Measurements from ENCODE around the gene GRHL1.
"Not testable (repeated sequence)": the region's sequence is repeated elsewhere in the genome, so short reads cannot be mapped to it uniquely, and the experiment has no call there.

The GRHL1 gene

GRCh38 chr2:10007435-10007834, 55.9 kb downstream of the GRHL1 start:
- DNase-seq: peak in 1 of 10 donors; percentile 27
- intact Hi-C loops (cut with DNase I): no loop called here

GRCh38 chr2:10007921-10008808, 56.7 kb downstream of the GRHL1 start:
- DNase-seq: peak in 2 of 10 donors; percentile 65 to 67
- intact Hi-C loops (cut with DNase I): no loop called here

- DNase-seq: peak in 1 of 10 donors; percentile 26
- intact Hi-C loops (cut with DNase I): no loop called here
Measured at GRCh38 chr2:10008809-10009176, 57.3 kb downstream of the GRHL1 start.

- DNase-seq: peak in 3 of 10 donors; percentile 62 to 80 (median 79)
- intact Hi-C loops (cut with DNase I): no loop called here
Measured at GRCh38 chr2:10009271-10009810, 57.8 kb downstream of the GRHL1 start.

- peak in 5 of 10 donors; percentile 5 to 84 (median 80) for DNase-seq
- intact Hi-C loops (cut with DNase I): no loop called here
Measured at GRCh38 chr2:10009811-10010781, 58.6 kb downstream of the GRHL1 start.

- intact Hi-C loops (cut with DNase I): not testable (repeated sequence)
- DNase-seq: peak in 2 of 10 donors; percentile 84 to 85
Measured at GRCh38 chr2:10010861-10011605, 59.5 kb downstream of the GRHL1 start.

GRCh38 chr2:10011606-10012325, 60.3 kb downstream of the GRHL1 start:
- DNase-seq: peak in 3 of 10 donors; percentile 61 to 85 (median 85)
- intact Hi-C loops (cut with DNase I): not testable (repeated sequence)

- intact Hi-C loops (cut with DNase I): not testable (repeated sequence)
- DNase-seq: peak in 2 of 10 donors; percentile 64 to 70
Measured at GRCh38 chr2:10012366-10012962, 61.0 kb downstream of the GRHL1 start.

GRCh38 chr2:10012963-10013461, 61.5 kb downstream of the GRHL1 start:
- DNase-seq: peak in 2 of 10 donors; percentile 79 to 83

GRCh38 chr2:10013651-10014417, 62.3 kb downstream of the GRHL1 start:
- peak in 2 of 10 donors; percentile 65 to 71 for DNase-seq
- intact Hi-C loops (cut with DNase I): not testable (repeated sequence)

More at GRCh38 chr2:10012963-10013461, 61.5 kb downstream of the GRHL1 start:
- intact Hi-C loops (cut with DNase I): no loop called here

- DNase-seq: peak in 2 of 10 donors; percentile 71 to 79
- intact Hi-C loops (cut with DNase I): no loop called here
Measured at GRCh38 chr2:10014418-10015190, 63.1 kb downstream of the GRHL1 start.

GRCh38 chr2:10015376-10015989, 64.0 kb downstream of the GRHL1 start:
- DNase-seq: peak in 2 of 10 donors; percentile 67 to 82
- intact Hi-C loops (cut with DNase I): not testable (repeated sequence)

- intact Hi-C loops (cut with DNase I): no loop called here
- DNase-seq: peak in 3 of 10 donors; percentile 19 to 76 (median 58)
Measured at GRCh38 chr2:10016001-10016801, 64.7 kb downstream of the GRHL1 start.

GRCh38 chr2:10016802-10017258, 65.3 kb downstream of the GRHL1 start:
- peak in 3 of 10 donors; percentile 14 to 43 (median 35) for DNase-seq
- intact Hi-C loops (cut with DNase I): no loop called here

- intact Hi-C loops (cut with DNase I): no loop called here
- DNase-seq: peak in 1 of 10 donors; percentile 3
Measured at GRCh38 chr2:10017313-10017941, 65.9 kb downstream of the GRHL1 start.
